ENCODE data around the gene HAP1.

DNA sequence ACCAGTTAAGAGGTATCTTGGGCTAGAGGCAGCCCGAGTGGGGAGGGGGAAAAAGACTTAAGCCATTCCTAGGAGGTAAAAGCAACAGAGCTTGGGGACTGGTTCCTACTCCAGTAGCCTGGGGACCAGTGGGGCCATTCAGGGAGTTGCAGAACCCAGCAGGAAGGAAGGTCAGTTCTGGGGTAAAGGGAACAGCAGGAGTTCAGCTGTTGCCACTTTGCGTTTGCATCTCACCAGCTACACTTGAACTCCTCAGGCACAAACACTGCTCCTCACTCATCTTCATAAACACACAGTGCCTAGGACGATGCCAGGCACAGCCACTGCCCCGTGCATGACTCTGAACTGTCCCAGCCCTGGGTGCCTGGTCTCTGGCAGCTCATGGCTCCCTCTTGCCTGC lies 4.0 kb downstream of the HAP1 start:
- TF ChIP-seq ZNF514 (tag by site-specific recombination; IDR thresholded peaks at IDR 0.05) (no peak), YY1 (tag by site-specific recombination; IDR thresholded peaks at IDR 0.05) (no peak), SCRT2 (tag by site-specific recombination; IDR thresholded peaks at IDR 0.05) (no peak), ZNF776 (tag by site-specific recombination; IDR thresholded peaks at IDR 0.05; ENCODE audit: borderline replicate concordance) (no peak), KLF1 (tag by site-specific recombination; IDR thresholded peaks at IDR 0.05) (no peak), ZFHX2 (tag by site-specific recombination; conservative IDR thresholded peaks at IDR 0.05) (no peak)
- TF ChIP-seq, protein P1, sequence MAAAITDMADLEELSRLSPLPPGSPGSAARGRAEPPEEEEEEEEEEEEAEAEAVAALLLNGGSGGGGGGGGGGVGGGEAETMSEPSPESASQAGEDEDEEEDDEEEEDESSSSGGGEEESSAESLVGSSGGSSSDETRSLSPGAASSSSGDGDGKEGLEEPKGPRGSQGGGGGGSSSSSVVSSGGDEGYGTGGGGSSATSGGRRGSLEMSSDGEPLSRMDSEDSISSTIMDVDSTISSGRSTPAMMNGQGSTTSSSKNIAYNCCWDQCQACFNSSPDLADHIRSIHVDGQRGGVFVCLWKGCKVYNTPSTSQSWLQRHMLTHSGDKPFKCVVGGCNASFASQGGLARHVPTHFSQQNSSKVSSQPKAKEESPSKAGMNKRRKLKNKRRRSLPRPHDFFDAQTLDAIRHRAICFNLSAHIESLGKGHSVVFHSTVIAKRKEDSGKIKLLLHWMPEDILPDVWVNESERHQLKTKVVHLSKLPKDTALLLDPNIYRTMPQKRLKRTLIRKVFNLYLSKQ (tag by site-specific recombination; IDR thresholded peaks at IDR 0.05; ENCODE audit: borderline replicate concordance), result no peak
- TF ChIP-seq, protein P2, sequence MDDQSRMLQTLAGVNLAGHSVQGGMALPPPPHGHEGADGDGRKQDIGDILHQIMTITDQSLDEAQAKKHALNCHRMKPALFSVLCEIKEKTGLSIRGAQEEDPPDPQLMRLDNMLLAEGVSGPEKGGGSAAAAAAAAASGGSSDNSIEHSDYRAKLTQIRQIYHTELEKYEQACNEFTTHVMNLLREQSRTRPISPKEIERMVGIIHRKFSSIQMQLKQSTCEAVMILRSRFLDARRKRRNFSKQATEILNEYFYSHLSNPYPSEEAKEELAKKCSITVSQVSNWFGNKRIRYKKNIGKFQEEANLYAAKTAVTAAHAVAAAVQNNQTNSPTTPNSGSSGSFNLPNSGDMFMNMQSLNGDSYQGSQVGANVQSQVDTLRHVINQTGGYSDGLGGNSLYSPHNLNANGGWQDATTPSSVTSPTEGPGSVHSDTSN (CRISPR knock-in tag; IDR thresholded peaks at IDR 0.05), result no peak
- TF ChIP-seq, protein P3, sequence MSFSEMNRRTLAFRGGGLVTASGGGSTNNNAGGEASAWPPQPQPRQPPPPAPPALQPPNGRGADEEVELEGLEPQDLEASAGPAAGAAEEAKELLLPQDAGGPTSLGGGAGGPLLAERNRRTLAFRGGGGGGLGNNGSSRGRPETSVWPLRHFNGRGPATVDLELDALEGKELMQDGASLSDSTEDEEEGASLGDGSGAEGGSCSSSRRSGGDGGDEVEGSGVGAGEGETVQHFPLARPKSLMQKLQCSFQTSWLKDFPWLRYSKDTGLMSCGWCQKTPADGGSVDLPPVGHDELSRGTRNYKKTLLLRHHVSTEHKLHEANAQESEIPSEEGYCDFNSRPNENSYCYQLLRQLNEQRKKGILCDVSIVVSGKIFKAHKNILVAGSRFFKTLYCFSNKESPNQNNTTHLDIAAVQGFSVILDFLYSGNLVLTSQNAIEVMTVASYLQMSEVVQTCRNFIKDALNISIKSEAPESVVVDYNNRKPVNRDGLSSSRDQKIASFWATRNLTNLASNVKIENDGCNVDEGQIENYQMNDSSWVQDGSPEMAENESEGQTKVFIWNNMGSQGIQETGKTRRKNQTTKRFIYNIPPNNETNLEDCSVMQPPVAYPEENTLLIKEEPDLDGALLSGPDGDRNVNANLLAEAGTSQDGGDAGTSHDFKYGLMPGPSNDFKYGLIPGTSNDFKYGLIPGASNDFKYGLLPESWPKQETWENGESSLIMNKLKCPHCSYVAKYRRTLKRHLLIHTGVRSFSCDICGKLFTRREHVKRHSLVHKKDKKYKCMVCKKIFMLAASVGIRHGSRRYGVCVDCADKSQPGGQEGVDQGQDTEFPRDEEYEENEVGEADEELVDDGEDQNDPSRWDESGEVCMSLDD (tag by site-specific recombination; IDR thresholded peaks at IDR 0.05), result no peak
- TF ChIP-seq, protein P4, sequence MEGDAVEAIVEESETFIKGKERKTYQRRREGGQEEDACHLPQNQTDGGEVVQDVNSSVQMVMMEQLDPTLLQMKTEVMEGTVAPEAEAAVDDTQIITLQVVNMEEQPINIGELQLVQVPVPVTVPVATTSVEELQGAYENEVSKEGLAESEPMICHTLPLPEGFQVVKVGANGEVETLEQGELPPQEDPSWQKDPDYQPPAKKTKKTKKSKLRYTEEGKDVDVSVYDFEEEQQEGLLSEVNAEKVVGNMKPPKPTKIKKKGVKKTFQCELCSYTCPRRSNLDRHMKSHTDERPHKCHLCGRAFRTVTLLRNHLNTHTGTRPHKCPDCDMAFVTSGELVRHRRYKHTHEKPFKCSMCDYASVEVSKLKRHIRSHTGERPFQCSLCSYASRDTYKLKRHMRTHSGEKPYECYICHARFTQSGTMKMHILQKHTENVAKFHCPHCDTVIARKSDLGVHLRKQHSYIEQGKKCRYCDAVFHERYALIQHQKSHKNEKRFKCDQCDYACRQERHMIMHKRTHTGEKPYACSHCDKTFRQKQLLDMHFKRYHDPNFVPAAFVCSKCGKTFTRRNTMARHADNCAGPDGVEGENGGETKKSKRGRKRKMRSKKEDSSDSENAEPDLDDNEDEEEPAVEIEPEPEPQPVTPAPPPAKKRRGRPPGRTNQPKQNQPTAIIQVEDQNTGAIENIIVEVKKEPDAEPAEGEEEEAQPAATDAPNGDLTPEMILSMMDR (tag by site-specific recombination; IDR thresholded peaks at IDR 0.05), result no peak
- TF ChIP-seq, protein P5, sequence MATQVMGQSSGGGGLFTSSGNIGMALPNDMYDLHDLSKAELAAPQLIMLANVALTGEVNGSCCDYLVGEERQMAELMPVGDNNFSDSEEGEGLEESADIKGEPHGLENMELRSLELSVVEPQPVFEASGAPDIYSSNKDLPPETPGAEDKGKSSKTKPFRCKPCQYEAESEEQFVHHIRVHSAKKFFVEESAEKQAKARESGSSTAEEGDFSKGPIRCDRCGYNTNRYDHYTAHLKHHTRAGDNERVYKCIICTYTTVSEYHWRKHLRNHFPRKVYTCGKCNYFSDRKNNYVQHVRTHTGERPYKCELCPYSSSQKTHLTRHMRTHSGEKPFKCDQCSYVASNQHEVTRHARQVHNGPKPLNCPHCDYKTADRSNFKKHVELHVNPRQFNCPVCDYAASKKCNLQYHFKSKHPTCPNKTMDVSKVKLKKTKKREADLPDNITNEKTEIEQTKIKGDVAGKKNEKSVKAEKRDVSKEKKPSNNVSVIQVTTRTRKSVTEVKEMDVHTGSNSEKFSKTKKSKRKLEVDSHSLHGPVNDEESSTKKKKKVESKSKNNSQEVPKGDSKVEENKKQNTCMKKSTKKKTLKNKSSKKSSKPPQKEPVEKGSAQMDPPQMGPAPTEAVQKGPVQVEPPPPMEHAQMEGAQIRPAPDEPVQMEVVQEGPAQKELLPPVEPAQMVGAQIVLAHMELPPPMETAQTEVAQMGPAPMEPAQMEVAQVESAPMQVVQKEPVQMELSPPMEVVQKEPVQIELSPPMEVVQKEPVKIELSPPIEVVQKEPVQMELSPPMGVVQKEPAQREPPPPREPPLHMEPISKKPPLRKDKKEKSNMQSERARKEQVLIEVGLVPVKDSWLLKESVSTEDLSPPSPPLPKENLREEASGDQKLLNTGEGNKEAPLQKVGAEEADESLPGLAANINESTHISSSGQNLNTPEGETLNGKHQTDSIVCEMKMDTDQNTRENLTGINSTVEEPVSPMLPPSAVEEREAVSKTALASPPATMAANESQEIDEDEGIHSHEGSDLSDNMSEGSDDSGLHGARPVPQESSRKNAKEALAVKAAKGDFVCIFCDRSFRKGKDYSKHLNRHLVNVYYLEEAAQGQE (tag by site-specific recombination; IDR thresholded peaks at IDR 0.05), result no peak

All from HEK293 (cell line).